ENCODE data around the gene BCAS3.
A peak's percentile ranks its signal among the peaks of the same experiment; 100 is the strongest.

BCAS3 gene

DNA sequence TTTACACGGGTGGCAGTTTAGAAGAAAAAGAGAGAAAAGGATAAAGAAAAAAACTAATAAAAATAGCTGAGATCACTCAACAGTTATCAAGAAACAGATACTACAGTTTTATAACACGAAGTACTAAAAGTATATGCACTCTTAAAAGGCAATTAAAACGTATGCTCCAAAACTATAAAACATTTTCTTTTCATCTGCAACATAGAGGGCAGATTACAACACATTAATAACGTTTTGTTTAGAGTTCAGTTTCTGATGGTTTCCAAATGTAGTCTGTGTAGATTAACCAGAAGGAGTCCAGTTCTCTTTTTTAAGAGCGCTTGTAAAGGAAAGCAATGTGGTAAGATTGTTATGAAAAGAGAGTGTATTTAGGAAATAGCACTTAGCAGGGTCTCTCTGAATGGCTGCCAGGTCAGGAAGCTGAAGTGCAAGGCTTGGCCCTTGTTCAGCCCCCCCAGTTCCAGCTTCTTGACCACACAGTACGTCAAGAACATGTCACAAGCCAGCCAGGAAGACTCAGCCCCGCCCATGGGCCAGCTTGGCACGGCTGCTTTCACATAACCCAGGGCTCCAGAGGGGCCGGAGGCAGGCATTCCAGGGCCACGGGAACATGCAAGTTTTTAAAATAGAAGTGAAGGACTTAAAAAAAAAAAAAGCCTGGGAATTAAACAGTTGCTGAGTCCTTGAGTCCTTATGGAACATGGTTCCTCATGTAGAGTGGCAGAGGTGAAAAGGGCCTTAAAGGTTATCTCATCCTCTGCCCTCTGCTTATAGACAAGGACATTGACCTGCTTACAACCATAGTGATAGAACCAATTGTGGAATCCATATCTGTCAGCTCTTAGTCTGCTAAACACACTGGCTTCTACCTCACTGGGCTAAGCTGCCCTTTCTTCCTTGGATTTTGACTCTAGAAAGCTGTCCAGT lies 574.6 kb downstream of the BCAS3 start:
- Histone ChIP-seq H4K20me1 (no peaks in the 10 kb centered on the region), H3K9me3 (no peaks in the 10 kb centered on the region), H3K4me2 (peak overlapping the region; percentile 75), H3K27ac (peak overlapping the region; percentile 29; the same call in 1 of the 2 replicates), H3K36me3 (no peaks in the 10 kb centered on the region), H3K27me3 (no peaks in the 10 kb centered on the region), H3K4me3 (no peak overlapping the region), H3K9ac (0 out of 2 replicates have a peak overlapping the region, but pooled peaks have one; percentile 26), H3K4me1 (peaks cover 31% of the 10 kb centered on the region)
- no peak for TF ChIP-seq Cebpa-rat (IDR thresholded peaks at IDR 0.05)

DNA sequence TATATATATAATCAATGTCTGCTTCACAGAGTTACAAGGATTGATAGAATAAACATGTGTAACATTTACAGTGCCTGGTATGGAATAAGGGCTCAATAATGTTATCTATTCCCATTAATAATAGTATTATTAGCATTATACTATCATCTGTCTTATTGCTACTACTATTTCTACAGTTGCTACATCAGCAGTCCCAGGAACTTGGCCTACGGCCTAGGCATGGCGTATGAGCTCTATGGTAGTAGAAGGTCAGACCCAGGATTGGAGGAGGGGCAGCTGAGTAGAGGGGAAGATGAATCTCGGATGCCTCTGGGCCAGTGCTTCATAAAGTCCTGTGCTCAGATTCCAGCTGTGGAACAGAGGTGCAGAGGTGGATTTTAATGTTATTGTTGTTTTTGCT lies 575.7 kb downstream of the BCAS3 start:
- Histone ChIP-seq H3K4me2 (no peak overlapping the region), H3K27ac (no peak overlapping the region), H3K4me1 (peaks cover 31% of the 10 kb centered on the region), H3K9ac (no peak overlapping the region), H3K4me3 (no peak overlapping the region), H3K9me3 (no peaks in the 10 kb centered on the region), H3K36me3 (no peaks in the 10 kb centered on the region), H3K27me3 (no peaks in the 10 kb centered on the region), H4K20me1 (no peaks in the 10 kb centered on the region)
- no peak for TF ChIP-seq Cebpa-rat (IDR thresholded peaks at IDR 0.05)

DNA sequence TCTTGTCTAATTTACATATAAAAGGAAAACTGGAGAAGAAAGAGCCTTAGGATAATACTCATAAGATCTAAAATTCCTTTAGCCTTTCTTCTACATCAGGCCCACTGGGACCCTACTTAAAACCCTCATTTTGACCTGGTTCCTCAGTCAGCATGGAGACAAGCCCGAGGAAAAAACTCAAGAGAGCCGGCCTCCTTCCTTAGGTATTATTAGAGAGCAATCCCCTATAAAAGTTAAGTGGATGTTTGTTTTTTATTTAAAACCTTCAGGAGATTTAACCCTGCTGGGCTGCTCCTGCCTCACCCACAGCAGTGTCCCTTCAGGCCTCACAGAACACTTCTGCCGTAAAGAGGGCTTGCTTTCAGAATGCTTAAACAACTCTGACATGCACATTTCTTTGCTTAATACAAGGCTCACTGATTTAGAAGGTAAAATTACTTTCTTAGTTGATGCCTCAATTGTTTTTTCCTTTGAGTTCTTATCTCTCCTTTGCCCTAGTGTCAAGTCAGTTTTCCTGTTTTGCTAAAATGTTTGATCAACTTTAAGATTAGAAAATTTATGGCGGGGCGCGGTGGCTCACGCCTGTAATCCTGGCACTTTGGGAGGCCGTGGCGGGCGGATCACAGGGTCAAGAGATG lies 576.4 kb downstream of the BCAS3 start:
- H3K27ac ChIP-seq = no peak overlapping the region
- no peak overlapping the region for H3K4me2 ChIP-seq

DNA sequence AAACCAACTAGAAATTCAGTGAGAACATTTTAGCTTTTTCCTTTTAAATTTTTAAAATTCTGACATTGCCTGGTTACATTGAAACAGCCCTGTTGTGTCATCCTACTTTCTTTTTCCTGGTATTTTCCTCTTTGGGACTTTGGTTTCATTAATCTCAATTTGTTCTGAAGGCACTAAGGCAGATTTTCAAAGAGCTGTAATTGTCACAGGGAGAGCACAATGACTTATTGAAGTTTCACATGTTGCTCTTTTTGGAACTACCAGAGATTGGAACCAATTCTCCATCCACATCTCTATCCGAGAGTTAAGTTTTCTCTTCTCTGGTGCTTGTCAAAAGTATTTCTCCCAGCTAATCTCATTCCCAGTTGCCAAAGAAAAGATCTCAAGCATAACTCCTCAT lies 577.3 kb downstream of the BCAS3 start:
- no peak for TF ChIP-seq Cebpa-rat (IDR thresholded peaks at IDR 0.05)
- H3K4me2 ChIP-seq = no peak overlapping the region
- no peaks in the 10 kb centered on the region for H4K20me1 ChIP-seq
- no peaks in the 10 kb centered on the region for H3K36me3 ChIP-seq
- no peak overlapping the region for H3K4me3 ChIP-seq
- no peak overlapping the region for H3K27ac ChIP-seq
- no peaks in the 10 kb centered on the region for H3K27me3 ChIP-seq
- peaks cover 31% of the 10 kb centered on the region for H3K4me1 ChIP-seq
- H3K9me3 ChIP-seq = no peaks in the 10 kb centered on the region
- no peak overlapping the region for H3K9ac ChIP-seq

More for the DNA sequence above, 576.4 kb downstream of the BCAS3 start:
- Histone ChIP-seq H3K9me3 (no peaks in the 10 kb centered on the region), H3K4me3 (no peak overlapping the region), H3K9ac (no peak overlapping the region), H4K20me1 (no peaks in the 10 kb centered on the region), H3K27me3 (no peaks in the 10 kb centered on the region), H3K4me1 (peaks cover 31% of the 10 kb centered on the region), H3K36me3 (no peaks in the 10 kb centered on the region)
- TF ChIP-seq Cebpa-rat (IDR thresholded peaks at IDR 0.05) = no peak

DNA sequence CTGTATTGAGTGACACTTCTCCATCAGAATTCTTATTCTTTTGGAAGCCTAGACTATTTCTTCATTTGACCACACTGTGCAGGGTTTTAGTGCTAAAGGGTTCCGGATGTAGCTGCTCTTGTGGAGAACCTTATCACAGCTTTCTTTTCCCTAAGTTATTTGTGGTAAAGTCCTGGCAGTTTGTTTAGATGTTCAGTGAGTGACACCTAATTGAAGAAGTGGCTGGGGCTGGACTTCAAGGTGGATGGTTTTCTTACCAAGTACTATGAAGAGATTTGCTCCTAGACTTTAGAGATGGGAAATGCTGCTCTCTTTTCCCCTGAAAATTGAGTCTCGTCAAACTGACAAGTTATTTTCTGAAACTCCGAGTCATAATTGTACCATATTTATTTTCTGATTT lies 578.0 kb downstream of the BCAS3 start:
- no peak overlapping the region for H3K9ac ChIP-seq
- no peaks in the 10 kb centered on the region for H4K20me1 ChIP-seq
- no peak for TF ChIP-seq Cebpa-rat (IDR thresholded peaks at IDR 0.05)
- H3K4me1 ChIP-seq = peaks cover 26% of the 10 kb centered on the region
- H3K4me3 ChIP-seq = no peak overlapping the region
- H3K9me3 ChIP-seq = no peaks in the 10 kb centered on the region
- H3K4me2 ChIP-seq = no peak overlapping the region
- H3K27me3 ChIP-seq = no peaks in the 10 kb centered on the region
- no peak overlapping the region for H3K27ac ChIP-seq
- H3K36me3 ChIP-seq = no peaks in the 10 kb centered on the region

DNA sequence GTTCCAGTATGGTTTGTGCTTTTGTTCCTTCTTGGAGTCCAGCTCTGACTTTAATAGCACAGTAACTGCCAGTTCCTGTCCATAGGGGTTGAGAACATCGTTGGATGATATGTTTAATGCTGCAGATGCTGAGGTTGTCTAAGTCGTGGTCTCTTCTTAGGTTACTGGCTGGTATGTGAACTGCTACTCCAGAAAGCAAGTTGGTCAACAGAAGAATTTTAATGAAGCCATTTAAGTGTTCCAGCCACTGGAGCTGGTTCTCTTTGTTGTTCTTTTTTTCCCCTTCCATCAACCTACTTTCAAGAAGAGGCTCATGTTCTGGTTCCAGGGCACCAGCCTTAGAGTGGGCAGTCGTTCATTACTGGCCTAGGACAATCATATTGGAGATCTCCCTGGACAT lies 581.7 kb downstream of the BCAS3 start:
- 0 out of 2 replicates have a peak, but pooled peaks cover 7% of the 10 kb centered on the region for H3K4me1 ChIP-seq

DNA sequence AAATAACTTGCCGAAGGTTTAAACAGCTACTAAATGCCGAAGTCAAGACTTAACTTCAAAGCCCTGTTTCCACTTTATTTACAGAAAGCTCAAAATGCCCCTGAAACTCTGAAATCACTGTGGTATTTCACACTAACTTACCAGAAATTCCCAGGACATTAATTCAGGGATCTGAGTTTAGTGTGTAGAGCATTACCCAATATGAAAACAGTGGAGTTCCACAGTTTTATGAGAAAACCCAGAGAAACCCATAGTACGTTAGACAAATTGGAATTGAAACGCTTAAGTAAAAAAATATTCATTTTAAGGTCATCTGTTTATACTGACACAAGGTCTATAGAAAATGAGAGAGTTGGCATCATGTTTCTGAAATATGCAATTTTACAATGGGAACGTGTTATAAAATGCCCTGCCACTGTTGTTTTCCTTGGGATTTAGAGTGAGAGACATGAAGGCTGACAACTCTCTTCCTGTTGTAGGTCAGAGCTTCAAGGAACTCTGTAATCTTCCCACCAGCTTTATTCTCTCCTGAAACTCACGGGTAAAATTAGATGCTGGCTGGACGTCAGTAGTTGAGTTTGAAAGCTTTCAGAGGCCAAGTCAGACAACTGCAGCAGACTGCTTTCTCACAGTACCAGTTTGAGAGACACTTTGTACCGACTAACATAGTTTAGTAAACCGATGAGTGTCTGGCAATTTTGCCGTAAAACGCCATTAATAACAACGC lies 582.6 kb downstream of the BCAS3 start:
- no peak overlapping the region for H3K9ac ChIP-seq
- no peaks in the 10 kb centered on the region for H3K36me3 ChIP-seq
- H3K4me3 ChIP-seq = no peak overlapping the region
- H3K27ac ChIP-seq = no peak overlapping the region
- H3K27me3 ChIP-seq = no peaks in the 10 kb centered on the region
- no peaks in the 10 kb centered on the region for H4K20me1 ChIP-seq
- H3K9me3 ChIP-seq = no peaks in the 10 kb centered on the region
- no peak for TF ChIP-seq Cebpa-rat (IDR thresholded peaks at IDR 0.05)
- no peak overlapping the region for H3K4me2 ChIP-seq
- 0 out of 2 replicates have a peak, but pooled peaks cover 7% of the 10 kb centered on the region for H3K4me1 ChIP-seq

More for the DNA sequence above, 581.7 kb downstream of the BCAS3 start:
- Histone ChIP-seq H3K4me3 (no peak overlapping the region), H4K20me1 (no peaks in the 10 kb centered on the region), H3K36me3 (no peaks in the 10 kb centered on the region), H3K27me3 (no peaks in the 10 kb centered on the region), H3K4me2 (no peak overlapping the region), H3K9me3 (no peaks in the 10 kb centered on the region), H3K9ac (no peak overlapping the region), H3K27ac (no peak overlapping the region)
- no peak for TF ChIP-seq Cebpa-rat (IDR thresholded peaks at IDR 0.05)

DNA sequence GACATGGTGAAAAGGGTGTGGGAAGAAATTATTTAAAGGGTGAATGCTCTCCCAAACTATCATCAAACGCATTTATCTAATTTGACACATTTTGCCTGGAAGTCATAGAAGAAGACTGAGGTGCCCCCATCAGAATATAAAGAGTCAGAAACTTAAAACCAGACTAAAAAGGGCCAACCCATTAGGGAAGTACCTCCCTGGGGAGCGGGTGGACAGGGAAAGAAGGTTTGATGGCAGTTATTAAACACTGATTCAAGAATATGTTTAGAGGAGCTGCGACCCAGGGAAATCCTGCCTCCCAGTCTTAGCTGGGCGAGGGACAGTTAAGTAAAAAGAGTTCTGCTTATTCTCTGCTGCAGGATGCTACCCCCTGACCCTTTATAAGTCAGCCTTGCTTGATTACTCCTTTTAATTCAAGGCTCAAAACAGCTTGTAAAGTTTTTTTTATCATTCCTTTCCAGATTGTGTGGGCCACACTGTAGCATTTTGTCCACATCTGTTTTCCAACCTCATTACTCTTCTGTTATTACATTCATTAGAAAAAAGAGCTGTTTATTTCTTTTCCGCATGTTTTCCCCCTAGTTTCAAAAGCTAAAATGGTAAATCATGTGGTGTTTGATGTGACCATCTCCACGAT lies 583.5 kb downstream of the BCAS3 start:
- Histone ChIP-seq H3K4me2 (0 out of 2 replicates have a peak overlapping the region, but pooled peaks have one; percentile 10), H3K27me3 (no peaks in the 10 kb centered on the region), H3K27ac (no peak overlapping the region), H3K9me3 (no peaks in the 10 kb centered on the region), H3K9ac (no peak overlapping the region), H3K4me3 (no peak overlapping the region), H4K20me1 (no peaks in the 10 kb centered on the region), H3K36me3 (no peaks in the 10 kb centered on the region), H3K4me1 (0 out of 2 replicates have a peak, but pooled peaks cover 7% of the 10 kb centered on the region)
- no peak for TF ChIP-seq Cebpa-rat (IDR thresholded peaks at IDR 0.05)

DNA sequence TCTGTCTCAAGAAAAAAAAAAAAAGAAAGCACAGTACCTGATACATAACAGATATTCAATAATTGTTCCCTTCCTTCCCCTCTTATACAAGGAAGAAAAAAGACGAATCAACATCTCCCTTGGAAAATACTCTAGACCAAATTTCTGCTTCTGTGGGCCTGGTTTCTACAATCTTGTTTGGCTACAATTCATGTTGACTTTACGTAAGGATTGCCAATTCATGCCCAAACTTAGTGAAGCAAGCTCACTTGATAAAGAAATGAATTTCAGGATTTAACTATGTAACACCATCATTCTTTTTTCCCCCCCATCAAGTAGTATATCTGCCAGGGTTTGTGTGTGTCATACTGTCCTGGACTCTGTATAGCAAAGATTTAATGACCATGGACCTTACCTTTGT lies 587.7 kb downstream of the BCAS3 start:
- no peak for TF ChIP-seq Cebpa-rat (IDR thresholded peaks at IDR 0.05)
- H3K9me3 ChIP-seq = no peaks in the 10 kb centered on the region
- no peaks in the 10 kb centered on the region for H4K20me1 ChIP-seq
- no peak overlapping the region for H3K4me3 ChIP-seq
- H3K36me3 ChIP-seq = no peaks in the 10 kb centered on the region
- 0 out of 2 replicates have a peak, but pooled peaks cover 7% of the 10 kb centered on the region for H3K4me1 ChIP-seq
- H3K27me3 ChIP-seq = no peaks in the 10 kb centered on the region
- no peak overlapping the region for H3K9ac ChIP-seq
- H3K4me2 ChIP-seq = no peak overlapping the region
- H3K27ac ChIP-seq = no peak overlapping the region

All from BLaER1 (cell line).